ENCODE data around the gene LRRC18.

DNA sequence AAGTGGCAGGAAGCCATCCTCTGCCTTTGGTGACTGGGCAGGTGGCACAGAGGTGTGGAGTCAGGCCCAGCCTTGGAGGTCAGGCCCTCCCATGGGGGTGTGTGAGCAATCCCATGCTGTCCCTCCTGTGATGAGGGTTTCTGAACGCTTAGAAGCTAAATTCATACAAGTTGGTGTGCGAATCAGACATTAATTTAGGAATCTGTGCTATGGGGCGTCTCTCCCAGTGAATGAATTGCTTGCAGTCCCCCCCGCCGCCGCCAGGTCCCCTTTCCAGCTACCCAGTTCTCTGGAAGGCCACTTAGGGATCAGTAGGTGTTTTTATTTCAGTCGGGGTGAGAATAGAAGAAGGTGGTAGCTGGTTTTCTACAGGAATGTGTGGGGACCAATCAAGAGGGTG is 37.5 kb downstream of the LRRC18 start:
- no peak for TF ChIP-seq POLR2A (IDR thresholded peaks at IDR 0.05)
- TF ChIP-seq, protein P1, sequence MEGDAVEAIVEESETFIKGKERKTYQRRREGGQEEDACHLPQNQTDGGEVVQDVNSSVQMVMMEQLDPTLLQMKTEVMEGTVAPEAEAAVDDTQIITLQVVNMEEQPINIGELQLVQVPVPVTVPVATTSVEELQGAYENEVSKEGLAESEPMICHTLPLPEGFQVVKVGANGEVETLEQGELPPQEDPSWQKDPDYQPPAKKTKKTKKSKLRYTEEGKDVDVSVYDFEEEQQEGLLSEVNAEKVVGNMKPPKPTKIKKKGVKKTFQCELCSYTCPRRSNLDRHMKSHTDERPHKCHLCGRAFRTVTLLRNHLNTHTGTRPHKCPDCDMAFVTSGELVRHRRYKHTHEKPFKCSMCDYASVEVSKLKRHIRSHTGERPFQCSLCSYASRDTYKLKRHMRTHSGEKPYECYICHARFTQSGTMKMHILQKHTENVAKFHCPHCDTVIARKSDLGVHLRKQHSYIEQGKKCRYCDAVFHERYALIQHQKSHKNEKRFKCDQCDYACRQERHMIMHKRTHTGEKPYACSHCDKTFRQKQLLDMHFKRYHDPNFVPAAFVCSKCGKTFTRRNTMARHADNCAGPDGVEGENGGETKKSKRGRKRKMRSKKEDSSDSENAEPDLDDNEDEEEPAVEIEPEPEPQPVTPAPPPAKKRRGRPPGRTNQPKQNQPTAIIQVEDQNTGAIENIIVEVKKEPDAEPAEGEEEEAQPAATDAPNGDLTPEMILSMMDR (IDR thresholded peaks at IDR 0.05), result no peak
